Stimulated activated CD8-positive, alpha-beta memory T cell treated with anti-CD3 and anti-CD28 coated beads, Interleukin-7, amount 100 ng/mL, for 48 hours (primary cell): ENCODE results near the gene ME3.

Source experiments
- DNase-seq, 2 donors: peaks; one replicate each; pipeline ENCODE4 v3.0.0-alpha.2; 2020; ENCODE audit warnings: low read depth in 1 of 2; ENCODE audit errors: extremely low read depth in 1 of 2

ME3 gene

GRCh38 chr11:86497310-86497709 is 175.1 kb downstream of the ME3 start:
- DNase-seq = no peak

GRCh38 chr11:86495351-86495750 is 177.1 kb downstream of the ME3 start:
- no peak for DNase-seq

GRCh38 chr11:86492370-86493010 is 179.9 kb downstream of the ME3 start:
- DNase-seq = no peak

- DNase-seq = no peak
Measured at GRCh38 chr11:86491027-86491426, 181.4 kb downstream of the ME3 start.

GRCh38 chr11:86490582-86490981 is 181.8 kb downstream of the ME3 start:
- no peak for DNase-seq

- no peak for DNase-seq
Measured at GRCh38 chr11:86489442-86489841, 183.0 kb downstream of the ME3 start.

- DNase-seq = no peak
Measured at GRCh38 chr11:86488553-86488952, 183.9 kb downstream of the ME3 start.

- no peak for DNase-seq
Measured at GRCh38 chr11:86487671-86488070, 184.7 kb downstream of the ME3 start.

GRCh38 chr11:86486261-86487030 is 186.0 kb downstream of the ME3 start:
- no peak for DNase-seq

GRCh38 chr11:86484795-86485166 is 187.6 kb downstream of the ME3 start:
- no peak for DNase-seq

- DNase-seq = no peak
Measured at GRCh38 chr11:86483940-86484794, 188.2 kb downstream of the ME3 start.

- DNase-seq = no peak
Measured at GRCh38 chr11:86483610-86483939, 188.8 kb downstream of the ME3 start.

- DNase-seq = no peak
Measured at GRCh38 chr11:86482692-86483091, 189.7 kb downstream of the ME3 start.

GRCh38 chr11:86481399-86481798 is 191.0 kb downstream of the ME3 start:
- no peak for DNase-seq

GRCh38 chr11:86478348-86478747 is 194.1 kb downstream of the ME3 start:
- DNase-seq = no peak

- no peak for DNase-seq
Measured at GRCh38 chr11:86477495-86478155, 194.8 kb downstream of the ME3 start.

GRCh38 chr11:86476109-86476861 is 196.1 kb downstream of the ME3 start:
- no peak for DNase-seq

GRCh38 chr11:86475027-86475426 is 197.4 kb downstream of the ME3 start:
- DNase-seq = no peak

GRCh38 chr11:86473991-86474833 is 198.2 kb downstream of the ME3 start:
- no peak for DNase-seq
